HepG2 (cell line): ENCODE results near the gene PTPRD. TPM values are rescaled to one million over a fixed set of nuclear protein-coding genes. Genes with fewer than 3 reads are reported as not detected.

Experiments used
- ATAC-seq: fragments of 200-7000 bp; cut with Tn5 transposase; 3 replicates; pipeline ENCODE4 v1.9.1; 2020; ENCODE audit warnings: mild to moderate bottlenecking, moderate library complexity
- BruUV-seq: library from RNA; stranded (reverse); fragments of 400-500 nt; replicated peaks from 2 replicates; lab custom pipeline; 2021; lab: Mats Ljungman, UMichigan
- CTCF ChIA-PET: fragments of 300-600 bp; formaldehyde crosslinking; extraction: SDS; loops from one replicate; lab custom pipeline; 2021; ENCODE audit warnings: low total read pairs, inconsistent platforms, low intra/inter-chr PET ratio; lab: Yijun Ruan, JAX
- POLR2A ChIA-PET: fragments of 350-600 bp; sonication (Branson Sonifier 250); formaldehyde crosslinking; loops from one replicate; lab custom pipeline; 2020; ENCODE audit warnings: antibody characterized with exemption, inconsistent platforms; lab: Yijun Ruan, JAX
- DNase-seq: peaks from one replicate; pipeline ENCODE4 v3.0.0-alpha.2; 2015; ENCODE audit warnings: low spot score
- FAIRE-seq: peaks from 3 replicates; lab custom pipeline; 2011; peaks lifted over from hg19 to GRCh38; lab: Jason Lieb, UNC
- H2AFZ ChIP-seq: one replicate; pipeline ENCODE4 v1.6.1; 2011; ENCODE audit warnings: low read length, inconsistent platforms
- H3K27ac ChIP-seq: fragments of 300-600 bp; 3 replicates; pipeline ENCODE4 v1.8.0; 2011; ENCODE audit warnings: mixed run types, mild to moderate bottlenecking, mixed read lengths, low read length, inconsistent platforms; ENCODE audit not compliant: insufficient read depth; ENCODE audit errors: extremely low read length
- H3K27me3 ChIP-seq, 2 experiments: fragments of 200-600 bp in 1 of 2; 2 replicates in 1 of 2; 3 replicates in 1 of 2; pipeline versions ENCODE4 v1.6.0 to v1.8.0; 2011; ENCODE audit warnings: low read length in 2 of 2, mild to moderate bottlenecking in 2 of 2, moderate library complexity in 2 of 2, inconsistent platforms in 1 of 2; ENCODE audit not compliant: insufficient read depth in 2 of 2, control insufficient read depth in 1 of 2
- H3K36me3 ChIP-seq, 2 experiments: fragments of 200-600 bp in 1 of 2; replicated peaks in 1 of 2; 2 replicates in 1 of 2; 3 replicates in 1 of 2; pipeline versions ENCODE4 v1.5.1 to v1.8.0; 2011; ENCODE audit warnings: low read length in 2 of 2, inconsistent platforms in 1 of 2; ENCODE audit not compliant: insufficient read depth in 2 of 2, control insufficient read depth in 1 of 2
- H3K4me1 ChIP-seq: 2 replicates; pipeline ENCODE4 v1.5.1; 2012; ENCODE audit warnings: low read length, inconsistent platforms; ENCODE audit not compliant: insufficient read depth
- H3K4me2 ChIP-seq: 2 replicates; pipeline ENCODE4 v1.6.0; 2011; ENCODE audit warnings: low read depth, low read length, inconsistent platforms
- H3K4me3 ChIP-seq, 3 experiments: fragments of 200-600 bp in 1 of 3; sonication (generic), shearing (Covaris generic) in 1 of 3; replicated peaks in 1 of 3; 2 replicates each; pipeline ENCODE4 v1.5.1; 2011 to 2016; ENCODE audit warnings: low read length in 3 of 3, inconsistent platforms in 2 of 3, low read depth in 2 of 3, mild to moderate bottlenecking in 2 of 3, control low read depth in 1 of 3, mixed read lengths in 1 of 3; ENCODE audit not compliant: insufficient read depth in 1 of 3
- H3K79me2 ChIP-seq: one replicate; pipeline ENCODE4 v1.6.1; 2011; ENCODE audit warnings: low read length, inconsistent platforms; ENCODE audit not compliant: insufficient read depth
- H3K9ac ChIP-seq: 2 replicates; pipeline ENCODE4 v1.6.0; 2011; ENCODE audit warnings: mild to moderate bottlenecking, low read depth, low read length, inconsistent platforms; ENCODE audit not compliant: insufficient read depth
- H3K9me3 ChIP-seq: 2 replicates; pipeline ENCODE4 v1.5.1; 2012; ENCODE audit warnings: mild to moderate bottlenecking, low read length
- H4K20me1 ChIP-seq: 2 replicates; pipeline ENCODE4 v1.6.0; 2011; ENCODE audit warnings: inconsistent platforms, mild to moderate bottlenecking, low read length, moderate library complexity; ENCODE audit not compliant: insufficient read depth
- FOXK2 ChIP-seq: fragments of 450-650 bp; IDR thresholded peaks from 2 replicates; pipeline ENCODE4 v1.6.1; 2016
- GPN1 ChIP-seq: sonication (generic); formaldehyde crosslinking; IDR thresholded peaks from 2 replicates; pipeline ENCODE4 v1.5.1; 2020; ENCODE audit warnings: missing genetic modification reagents, borderline replicate concordance
- ZNF496 ChIP-seq: sonication (generic); formaldehyde crosslinking; IDR thresholded peaks from 2 replicates; pipeline ENCODE4 v1.8.1; 2023; ENCODE audit warnings: mild to moderate bottlenecking, moderate library complexity, missing genetic modification reagents; ENCODE audit not compliant: insufficient replicate concordance
- WGBS: methylation state at CpG from one replicate; pipeline ENCODE4 v1.1.6; 2017; ENCODE audit warnings: low lambda C conversion rate; 5-methylcytosine and 5-hydroxymethylcytosine counted together
- in situ Hi-C: cut with HindIII; loops from 2 replicates; pipeline ENCODE4 v1.10.0; 2017; ENCODE audit warnings: low pct_unique_long_range_greater_than_20kb; ENCODE audit not compliant: extremely low pct_ligation_motif_present
- intact Hi-C: fragments of 100-400 bp; cut with micrococcal nuclease; formaldehyde crosslinking; loops from one replicate; pipeline ENCODE4 v1.10.0; 2022; ENCODE audit not compliant: unreplicated experiment
- polyA plus RNA-seq, 8 experiments: library from polyadenylated mRNA; depleted of rRNA in 3 of 8; stranded (reverse) in 7 of 8; unstranded in 1 of 8; fragments of >200 nt; fragmentation: Illumina TruSeq in 4 of 8; extraction: Trizol in 4 of 8; gene quantifications; 2 replicates each; pipeline versions ENCODE4 v1.2.1 to v1.2.3, GENCODE V29; 2011 to 2016; ENCODE audit warnings: low read depth in 4 of 8, missing spikeins in 1 of 8, mixed read lengths in 1 of 8; ENCODE audit not compliant: insufficient read depth in 1 of 8
- total RNA-seq, 5 experiments: library from RNA; depleted of rRNA; stranded (reverse); fragments of >200 nt; fragmentation: Illumina TruSeq; extraction: Trizol; gene quantifications; 2 replicates each; pipeline ENCODE4 v1.2.3, GENCODE V29; 2016; ENCODE audit warnings: low read depth in 1 of 5
- TF ChIP-seq, protein P1 (sequence below): IDR thresholded peaks from 2 replicates; pipeline ENCODE4 v1.6.1; 2016; ENCODE audit warnings: control low read depth
- TF ChIP-seq, protein P2 (sequence below): sonication (generic); formaldehyde crosslinking; IDR thresholded peaks from 2 replicates; pipeline ENCODE4 v1.5.1; 2020; ENCODE audit warnings: missing genetic modification reagents, mild to moderate bottlenecking, borderline replicate concordance
- TF ChIP-seq, protein P3 (sequence below): sonication (generic); formaldehyde crosslinking; IDR thresholded peaks from 2 replicates; pipeline ENCODE4 v1.8.1; 2023; ENCODE audit warnings: mild to moderate bottlenecking, missing genetic modification reagents
- TF ChIP-seq, protein P4 (sequence below): sonication (generic); formaldehyde crosslinking; IDR thresholded peaks from 2 replicates; pipeline ENCODE4 v1.5.0; 2020; ENCODE audit warnings: missing genetic modification reagents
- TF ChIP-seq, protein P5 (sequence below): sonication (generic); formaldehyde crosslinking; IDR thresholded peaks from 2 replicates; pipeline ENCODE4 v1.4.0; 2020; ENCODE audit warnings: low read depth, mild to moderate bottlenecking, missing genetic modification reagents
- TF ChIP-seq, protein P6 (sequence below): sonication (generic); formaldehyde crosslinking; IDR thresholded peaks from 2 replicates; pipeline ENCODE4 v1.9.0; 2022; ENCODE audit warnings: missing genetic modification reagents, mild to moderate bottlenecking, borderline replicate concordance

PTPRD gene
- total and polyA plus RNA-seq, 2 of the 13 experiments (the other 11 are each of a cell fraction or from before 2014, with no cell fraction given) = 0.05 TPM; not detected in 1

DNA sequence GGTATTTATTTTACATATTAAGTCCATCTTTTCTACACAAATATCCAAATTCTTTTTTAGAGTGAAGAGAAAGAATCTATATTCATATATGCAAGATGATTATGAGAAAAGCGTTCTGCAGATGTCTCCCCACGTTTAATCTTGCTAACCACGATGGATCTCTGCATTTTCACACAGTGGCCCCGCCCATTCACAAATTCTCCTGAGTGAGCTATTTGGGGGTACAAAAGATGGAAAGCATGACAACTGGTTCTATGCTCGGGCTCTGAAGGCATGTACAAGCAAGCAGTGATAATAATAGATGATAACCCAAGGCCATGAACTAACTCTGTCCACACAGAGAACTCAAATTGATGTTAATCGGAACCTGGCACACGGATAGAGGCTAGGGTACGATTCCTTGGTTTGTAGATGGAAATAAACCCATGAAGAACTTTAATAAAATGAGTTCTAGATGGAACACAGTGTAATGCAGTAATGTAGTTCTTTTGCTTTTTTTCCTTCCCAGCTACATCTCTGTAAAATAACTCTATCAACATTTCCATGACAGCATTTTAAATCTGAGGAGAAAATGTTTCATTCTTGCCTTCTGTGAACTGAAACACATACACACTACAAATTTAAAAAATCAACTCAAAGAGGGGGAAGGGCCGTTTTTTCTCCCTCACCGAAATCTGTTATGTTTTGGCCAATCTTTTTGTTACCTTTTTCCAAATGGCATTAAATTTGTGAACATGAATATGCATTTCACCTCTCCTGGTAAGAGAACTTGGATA is 1961.5 kb downstream of the PTPRD start:
- FAIRE-seq = no peak
- Histone ChIP-seq H3K4me3 (no peak overlapping the region), H4K20me1 (no peaks in the 10 kb centered on the region), H3K4me2 (no peak overlapping the region), H3K79me2 (no peaks in the 10 kb centered on the region), H2AFZ (no peak overlapping the region), H3K27me3 (no peaks in the 10 kb centered on the region), H3K9ac (no peak overlapping the region), H3K27ac (no peak overlapping the region), H3K4me1 (no peaks in the 10 kb centered on the region), H3K36me3 (no peaks in the 10 kb centered on the region), H3K9me3 (no peaks in the 10 kb centered on the region)
- 3% methylated on average over 10 of the region's 10 CpGs for WGBS
- TF ChIP-seq, protein P1, sequence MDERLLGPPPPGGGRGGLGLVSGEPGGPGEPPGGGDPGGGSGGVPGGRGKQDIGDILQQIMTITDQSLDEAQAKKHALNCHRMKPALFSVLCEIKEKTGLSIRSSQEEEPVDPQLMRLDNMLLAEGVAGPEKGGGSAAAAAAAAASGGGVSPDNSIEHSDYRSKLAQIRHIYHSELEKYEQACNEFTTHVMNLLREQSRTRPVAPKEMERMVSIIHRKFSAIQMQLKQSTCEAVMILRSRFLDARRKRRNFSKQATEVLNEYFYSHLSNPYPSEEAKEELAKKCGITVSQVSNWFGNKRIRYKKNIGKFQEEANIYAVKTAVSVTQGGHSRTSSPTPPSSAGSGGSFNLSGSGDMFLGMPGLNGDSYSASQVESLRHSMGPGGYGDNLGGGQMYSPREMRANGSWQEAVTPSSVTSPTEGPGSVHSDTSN = no peak
- no peak for TF ChIP-seq ZNF496 (CRISPR knock-in tag)
- TF ChIP-seq, protein P2, sequence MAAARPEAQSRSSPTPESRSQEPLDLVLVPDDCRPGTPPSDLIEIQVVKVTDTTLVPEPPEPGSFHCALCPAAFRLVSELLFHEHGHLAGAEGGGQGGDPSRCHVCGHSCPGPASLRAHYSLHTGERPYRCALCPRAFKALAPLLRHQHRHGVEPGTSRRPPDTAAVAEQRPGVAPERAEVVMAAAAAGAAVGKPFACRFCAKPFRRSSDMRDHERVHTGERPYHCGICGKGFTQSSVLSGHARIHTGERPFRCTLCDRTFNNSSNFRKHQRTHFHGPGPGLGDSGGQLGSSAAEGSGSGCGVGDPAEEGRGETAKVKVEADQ (CRISPR knock-in tag) = no peak
- TF ChIP-seq, protein P3, sequence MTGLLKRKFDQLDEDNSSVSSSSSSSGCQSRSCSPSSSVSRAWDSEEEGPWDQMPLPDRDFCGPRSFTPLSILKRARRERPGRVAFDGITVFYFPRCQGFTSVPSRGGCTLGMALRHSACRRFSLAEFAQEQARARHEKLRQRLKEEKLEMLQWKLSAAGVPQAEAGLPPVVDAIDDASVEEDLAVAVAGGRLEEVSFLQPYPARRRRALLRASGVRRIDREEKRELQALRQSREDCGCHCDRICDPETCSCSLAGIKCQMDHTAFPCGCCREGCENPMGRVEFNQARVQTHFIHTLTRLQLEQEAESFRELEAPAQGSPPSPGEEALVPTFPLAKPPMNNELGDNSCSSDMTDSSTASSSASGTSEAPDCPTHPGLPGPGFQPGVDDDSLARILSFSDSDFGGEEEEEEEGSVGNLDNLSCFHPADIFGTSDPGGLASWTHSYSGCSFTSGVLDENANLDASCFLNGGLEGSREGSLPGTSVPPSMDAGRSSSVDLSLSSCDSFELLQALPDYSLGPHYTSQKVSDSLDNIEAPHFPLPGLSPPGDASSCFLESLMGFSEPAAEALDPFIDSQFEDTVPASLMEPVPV (CRISPR knock-in tag) = no peak
- TF ChIP-seq GPN1 (CRISPR knock-in tag) = no peak
- TF ChIP-seq, protein P4, sequence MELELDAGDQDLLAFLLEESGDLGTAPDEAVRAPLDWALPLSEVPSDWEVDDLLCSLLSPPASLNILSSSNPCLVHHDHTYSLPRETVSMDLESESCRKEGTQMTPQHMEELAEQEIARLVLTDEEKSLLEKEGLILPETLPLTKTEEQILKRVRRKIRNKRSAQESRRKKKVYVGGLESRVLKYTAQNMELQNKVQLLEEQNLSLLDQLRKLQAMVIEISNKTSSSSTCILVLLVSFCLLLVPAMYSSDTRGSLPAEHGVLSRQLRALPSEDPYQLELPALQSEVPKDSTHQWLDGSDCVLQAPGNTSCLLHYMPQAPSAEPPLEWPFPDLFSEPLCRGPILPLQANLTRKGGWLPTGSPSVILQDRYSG (CRISPR knock-in tag) = no peak
- TF ChIP-seq FOXK2 = no peak
- TF ChIP-seq, protein P5, sequence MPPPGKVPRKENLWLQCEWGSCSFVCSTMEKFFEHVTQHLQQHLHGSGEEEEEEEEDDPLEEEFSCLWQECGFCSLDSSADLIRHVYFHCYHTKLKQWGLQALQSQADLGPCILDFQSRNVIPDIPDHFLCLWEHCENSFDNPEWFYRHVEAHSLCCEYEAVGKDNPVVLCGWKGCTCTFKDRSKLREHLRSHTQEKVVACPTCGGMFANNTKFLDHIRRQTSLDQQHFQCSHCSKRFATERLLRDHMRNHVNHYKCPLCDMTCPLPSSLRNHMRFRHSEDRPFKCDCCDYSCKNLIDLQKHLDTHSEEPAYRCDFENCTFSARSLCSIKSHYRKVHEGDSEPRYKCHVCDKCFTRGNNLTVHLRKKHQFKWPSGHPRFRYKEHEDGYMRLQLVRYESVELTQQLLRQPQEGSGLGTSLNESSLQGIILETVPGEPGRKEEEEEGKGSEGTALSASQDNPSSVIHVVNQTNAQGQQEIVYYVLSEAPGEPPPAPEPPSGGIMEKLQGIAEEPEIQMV (CRISPR knock-in tag) = no peak
- TF ChIP-seq, protein P6, sequence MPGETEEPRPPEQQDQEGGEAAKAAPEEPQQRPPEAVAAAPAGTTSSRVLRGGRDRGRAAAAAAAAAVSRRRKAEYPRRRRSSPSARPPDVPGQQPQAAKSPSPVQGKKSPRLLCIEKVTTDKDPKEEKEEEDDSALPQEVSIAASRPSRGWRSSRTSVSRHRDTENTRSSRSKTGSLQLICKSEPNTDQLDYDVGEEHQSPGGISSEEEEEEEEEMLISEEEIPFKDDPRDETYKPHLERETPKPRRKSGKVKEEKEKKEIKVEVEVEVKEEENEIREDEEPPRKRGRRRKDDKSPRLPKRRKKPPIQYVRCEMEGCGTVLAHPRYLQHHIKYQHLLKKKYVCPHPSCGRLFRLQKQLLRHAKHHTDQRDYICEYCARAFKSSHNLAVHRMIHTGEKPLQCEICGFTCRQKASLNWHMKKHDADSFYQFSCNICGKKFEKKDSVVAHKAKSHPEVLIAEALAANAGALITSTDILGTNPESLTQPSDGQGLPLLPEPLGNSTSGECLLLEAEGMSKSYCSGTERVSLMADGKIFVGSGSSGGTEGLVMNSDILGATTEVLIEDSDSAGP (CRISPR knock-in tag) = no peak
- BruUV-seq = no TSS peak
- DNase-seq = no peak
- POLR2A ChIA-PET = no interaction called here
- CTCF ChIA-PET = no interaction called here
- intact Hi-C loops = no loop called here
- no peak for ATAC-seq
- in situ Hi-C loops = no loop called here
